HG03064 (cell line): Measurements from ENCODE around the gene CLEC4F.

ENCODE experiments used
- ATAC-seq: cut with Tn5 transposase; IDR thresholded peaks from one replicate; pipeline ENCODE4 v1.9.1; 2021; ENCODE audit warnings: low read depth; ENCODE audit not compliant: unreplicated experiment

The CLEC4F gene, protein sequence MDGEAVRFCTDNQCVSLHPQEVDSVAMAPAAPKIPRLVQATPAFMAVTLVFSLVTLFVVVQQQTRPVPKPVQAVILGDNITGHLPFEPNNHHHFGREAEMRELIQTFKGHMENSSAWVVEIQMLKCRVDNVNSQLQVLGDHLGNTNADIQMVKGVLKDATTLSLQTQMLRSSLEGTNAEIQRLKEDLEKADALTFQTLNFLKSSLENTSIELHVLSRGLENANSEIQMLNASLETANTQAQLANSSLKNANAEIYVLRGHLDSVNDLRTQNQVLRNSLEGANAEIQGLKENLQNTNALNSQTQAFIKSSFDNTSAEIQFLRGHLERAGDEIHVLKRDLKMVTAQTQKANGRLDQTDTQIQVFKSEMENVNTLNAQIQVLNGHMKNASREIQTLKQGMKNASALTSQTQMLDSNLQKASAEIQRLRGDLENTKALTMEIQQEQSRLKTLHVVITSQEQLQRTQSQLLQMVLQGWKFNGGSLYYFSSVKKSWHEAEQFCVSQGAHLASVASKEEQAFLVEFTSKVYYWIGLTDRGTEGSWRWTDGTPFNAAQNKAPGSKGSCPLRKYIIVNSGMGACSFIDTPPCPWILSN

DNA sequence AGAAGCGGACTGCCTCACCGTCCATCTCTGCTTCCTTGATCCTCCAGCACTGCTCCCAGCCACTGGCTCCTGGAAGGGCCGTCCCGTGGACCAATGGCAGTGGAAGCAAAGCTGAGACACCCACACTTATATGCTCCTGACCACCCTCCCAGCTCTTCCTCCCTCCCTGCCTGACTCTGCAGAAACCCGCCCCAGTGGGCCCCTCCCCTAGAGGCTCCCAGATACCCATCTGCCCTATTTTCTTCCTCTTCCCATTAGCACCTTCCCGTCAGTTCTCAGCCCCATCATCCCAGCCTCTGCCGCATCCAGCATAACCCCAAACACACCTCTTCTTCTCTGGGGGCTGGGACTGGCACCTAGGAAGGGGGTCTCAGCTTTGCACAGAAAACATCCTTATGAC, at the start of gene CLEC4F:
Gene CLEC4F (minus strand): TSS at position 101 of the 400 bp plus-strand sequence. CDS start 76 bp downstream, at position 25.
- ATAC-seq, result no peak

GRCh38 chr2:70868970-70869369, 48.6 kb upstream of the CLEC4F start:
- ATAC-seq, result no peak

GRCh38 chr2:70861777-70862625, 41.6 kb upstream of the CLEC4F start:
- no peak for ATAC-seq

DNA sequence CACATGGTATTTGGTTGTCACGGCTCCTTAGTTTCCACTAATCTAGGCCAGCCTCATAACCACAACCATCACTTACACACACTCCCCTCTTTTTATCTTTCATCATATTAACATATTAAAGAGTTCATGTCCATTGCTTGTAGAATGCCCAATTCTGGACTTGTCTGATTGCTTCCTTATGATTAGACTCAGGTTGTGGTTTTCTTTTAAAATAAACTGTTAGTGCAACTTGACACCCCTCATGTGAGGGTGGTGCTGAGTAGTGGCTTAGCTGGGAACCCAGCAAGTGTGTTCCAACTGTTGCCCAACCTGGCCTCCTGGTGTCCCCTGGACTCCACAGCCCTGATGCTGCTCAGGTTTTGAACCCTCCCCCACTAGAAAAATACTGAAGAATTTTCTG, 35.3 kb upstream of the CLEC4F start:
- ATAC-seq, result no peak

DNA sequence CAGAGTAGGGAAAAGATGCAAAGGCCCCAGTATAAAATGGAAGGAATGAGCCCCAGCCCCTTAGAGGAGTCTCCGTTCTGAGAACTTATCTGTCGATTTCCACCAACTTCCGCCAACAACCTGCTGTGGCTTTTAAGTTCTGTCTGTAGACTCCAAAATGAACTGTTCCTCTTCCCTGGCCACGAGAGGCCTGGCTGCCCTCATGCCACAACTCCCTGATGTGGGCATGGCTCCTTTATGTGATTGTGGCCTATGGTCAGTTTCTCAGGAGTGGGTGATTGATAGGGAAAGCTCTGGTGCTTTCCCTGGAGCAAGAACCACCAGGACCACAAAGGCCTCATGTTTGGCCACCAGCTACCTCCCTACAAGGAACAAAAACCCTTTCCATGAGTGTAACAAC, 34.0 kb upstream of the CLEC4F start:
- no peak for ATAC-seq

- ATAC-seq, result no peak
These were observed 32.4 kb upstream of the CLEC4F start for GRCh38 chr2:70852824-70853223.

DNA sequence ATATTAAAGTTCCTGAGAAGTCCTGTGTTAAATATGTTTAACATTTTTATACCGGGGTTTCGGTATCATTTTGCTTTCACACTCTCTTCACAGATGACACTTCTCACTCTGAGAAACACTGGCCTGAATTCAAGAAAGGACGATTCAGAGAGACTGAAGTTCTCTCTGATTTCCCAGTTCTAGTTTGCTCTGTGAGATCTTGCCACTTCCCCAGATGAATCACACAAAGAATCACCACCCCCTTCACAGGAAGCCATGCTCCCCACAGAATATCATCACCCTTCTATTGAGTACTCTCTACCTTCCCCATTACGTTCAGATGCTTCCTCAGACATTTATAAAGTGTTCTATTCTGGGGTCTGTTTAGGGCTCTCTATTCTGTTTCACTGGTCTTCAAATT, 31.3 kb upstream of the CLEC4F start:
- peak; percentile 51 for ATAC-seq

- ATAC-seq, result no peak
These were observed 30.5 kb upstream of the CLEC4F start for GRCh38 chr2:70850925-70851324.

- ATAC-seq, result no peak
These were observed 22.0 kb upstream of the CLEC4F start for GRCh38 chr2:70842401-70842800.

- no peak for ATAC-seq
These were observed 17.9 kb upstream of the CLEC4F start for GRCh38 chr2:70837980-70838925.

GRCh38 chr2:70835643-70836042, 15.2 kb upstream of the CLEC4F start, which contains the start of gene CD207:
CD207 (minus strand) TSS chr2:70835816; CDS start chr2:70835776, 40 bp downstream.
- ATAC-seq, result no peak

DNA sequence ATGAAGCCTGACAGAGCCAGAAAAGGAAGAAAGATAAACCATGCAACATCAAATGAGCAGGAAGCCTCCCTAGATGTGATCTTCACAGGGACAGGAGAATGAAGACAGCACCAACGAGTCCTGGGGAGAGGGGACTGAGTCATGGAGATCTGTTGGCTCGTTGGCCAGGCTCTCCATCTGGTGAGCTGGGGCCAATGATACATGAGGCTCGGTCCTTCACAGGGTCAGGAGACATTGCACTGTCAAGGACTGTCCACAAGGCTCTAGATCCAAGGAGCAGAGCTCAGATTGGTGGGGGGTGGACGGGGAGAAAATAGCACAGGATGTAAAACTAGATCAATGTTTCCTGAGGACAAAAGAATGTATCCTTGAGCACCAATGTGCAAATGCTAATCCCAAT, 14.5 kb upstream of the CLEC4F start:
- no peak for ATAC-seq

- no peak for ATAC-seq
These were observed 13.7 kb upstream of the CLEC4F start for GRCh38 chr2:70834106-70834505.

DNA sequence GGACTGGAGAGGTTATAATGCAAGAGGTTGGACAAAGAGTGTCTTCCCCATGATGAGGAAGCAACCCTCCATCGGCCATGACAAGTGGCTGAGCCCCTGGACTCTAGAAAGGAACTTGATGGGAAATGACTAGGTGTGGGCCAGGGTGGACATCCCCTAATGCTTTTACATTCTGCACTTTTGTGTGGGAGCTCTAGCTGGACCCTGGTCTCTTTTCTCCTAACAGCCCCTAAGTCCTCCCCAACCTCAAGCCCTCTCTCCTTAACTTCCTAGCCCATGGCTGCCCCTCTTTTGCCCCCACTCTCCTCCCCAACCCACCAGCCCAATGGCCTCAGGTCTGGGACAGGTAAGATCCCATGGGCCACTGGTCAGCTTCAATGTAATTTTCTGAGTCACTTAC, 12.8 kb upstream of the CLEC4F start:
- ATAC-seq, result no peak

- ATAC-seq, result no peak
These were observed 12.0 kb upstream of the CLEC4F start for GRCh38 chr2:70832386-70832785.

DNA sequence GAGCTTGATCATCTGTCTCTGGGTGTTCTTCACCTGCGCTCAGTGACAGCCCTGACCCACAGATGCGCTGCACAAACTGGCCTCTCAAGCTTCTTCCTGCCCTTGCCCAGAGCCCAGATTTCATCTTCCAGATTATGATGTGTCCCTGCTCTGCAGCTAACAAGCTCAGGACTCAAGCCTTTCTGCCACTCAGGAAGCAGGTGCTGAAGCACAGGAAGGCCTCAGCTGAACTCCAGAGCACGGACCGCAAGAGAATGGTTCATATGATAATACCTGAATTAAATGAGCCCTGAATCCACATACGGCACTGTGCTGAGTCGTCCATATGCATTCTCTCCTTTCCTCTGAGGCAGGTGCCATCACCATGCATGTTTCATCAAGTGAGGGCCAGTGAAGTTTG, 11.5 kb upstream of the CLEC4F start:
- ATAC-seq, result no peak

- ATAC-seq, result no peak
These were observed 10.0 kb upstream of the CLEC4F start for GRCh38 chr2:70830366-70830765.

DNA sequence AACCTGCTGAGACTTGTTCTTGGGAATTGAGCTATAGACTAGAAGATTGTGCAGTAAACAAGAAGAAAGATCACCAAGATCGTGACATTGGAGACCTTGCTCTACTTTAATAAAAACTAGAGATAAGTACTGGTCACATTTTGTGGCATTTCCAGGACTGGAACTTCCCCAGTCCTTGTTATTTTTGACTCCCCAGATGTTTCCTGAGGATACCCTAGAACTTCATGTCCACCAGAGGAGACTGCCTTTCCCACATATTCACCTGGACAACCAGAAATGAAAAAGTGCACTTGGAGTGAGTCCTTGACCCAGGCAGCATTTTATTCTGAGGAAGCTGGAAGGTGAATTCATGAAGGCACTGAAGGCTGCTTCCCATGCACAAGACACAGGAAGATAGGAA, 9.5 kb upstream of the CLEC4F start:
- ATAC-seq, result no peak

- no peak for ATAC-seq
These were observed 8.8 kb upstream of the CLEC4F start for GRCh38 chr2:70828914-70829824.
